GM13977 (cell line): Measurements from ENCODE around the gene NTRK2.

Experiments
- DNase-seq: peaks from one replicate; pipeline ENCODE4 v3.0.0; 2012; ENCODE audit warnings: low spot score
- CTCF ChIP-seq: IDR thresholded peaks from 2 replicates; pipeline ENCODE4 v1.5.1; 2012; ENCODE audit warnings: mild to moderate bottlenecking, control low read depth; ENCODE audit not compliant: insufficient read depth; ENCODE audit errors: extremely low read depth, missing control alignments
- in situ Hi-C: fragments of 300-500 bp; cut with MboI; formaldehyde crosslinking; loops from one replicate; pipeline ENCODE4 v1.12.0; 2022; ENCODE audit warnings: low sequenced_read_pairs, low pct_unique_long_range_greater_than_20kb, mixed read lengths, inconsistent platforms; ENCODE audit not compliant: unreplicated experiment

NTRK2 gene

GRCh38 chr9:84788803-84789462, 119.4 kb downstream of the NTRK2 start:
- TF ChIP-seq CTCF, result no peak
- in situ Hi-C loops, result loop anchor here (10.0 kb wide), 1 partner anchor 94 kb away; no protein-coding TSS in a partner anchor
- DNase-seq, result no peak

- in situ Hi-C loops, result loop anchor here (10.0 kb wide), 1 partner anchor 95 kb away; no protein-coding TSS in a partner anchor
- no peak for TF ChIP-seq CTCF
- DNase-seq, result no peak
Observed at GRCh38 chr9:84789463-84789830, 119.9 kb downstream of the NTRK2 start.

- DNase-seq, result no peak
- no peak for TF ChIP-seq CTCF
- in situ Hi-C loops, result no loop called here
Observed at GRCh38 chr9:84791643-84792042, 122.1 kb downstream of the NTRK2 start.

- DNase-seq, result no peak
- in situ Hi-C loops, result no loop called here
- no peak for TF ChIP-seq CTCF
Observed at GRCh38 chr9:84793251-84793650, 123.7 kb downstream of the NTRK2 start.

GRCh38 chr9:84794981-84795637, 125.6 kb downstream of the NTRK2 start:
- no peak for TF ChIP-seq CTCF
- DNase-seq, result no peak
- in situ Hi-C loops, result no loop called here

- in situ Hi-C loops, result no loop called here
- no peak for TF ChIP-seq CTCF
Observed at GRCh38 chr9:84796404-84796803, 126.9 kb downstream of the NTRK2 start.

GRCh38 chr9:84799251-84799650, 129.7 kb downstream of the NTRK2 start:
- TF ChIP-seq CTCF, result no peak
- in situ Hi-C loops, result no loop called here
- no peak for DNase-seq

More at GRCh38 chr9:84796404-84796803, 126.9 kb downstream of the NTRK2 start:
- no peak for DNase-seq
